ENCODE measurements around the gene UBE2Z. TPM values are rescaled to one million over a fixed set of nuclear protein-coding genes. Genes with fewer than 3 reads are reported as not detected.
A peak's percentile ranks its signal among the peaks of the same experiment; 100 is the strongest.

UBE2Z gene
- total and polyA plus RNA-seq, 2 of the 13 experiments (the other 11 are each of a cell fraction or from before 2014, with no cell fraction given), result 63.2 to 122 TPM

- TF ChIP-seq DZIP1 (CRISPR knock-in tag; IDR thresholded peaks at IDR 0.05) (peak; percentile 45; the same call in 1 of the 2 replicates), JDP2 (CRISPR knock-in tag; IDR thresholded peaks at IDR 0.05; ENCODE audit: borderline replicate concordance) (no peak), ZNF660 (CRISPR knock-in tag; IDR thresholded peaks at IDR 0.05; ENCODE audit: borderline replicate concordance, low read depth) (no peak), ZBTB1 (CRISPR knock-in tag; IDR thresholded peaks at IDR 0.05; ENCODE audit: borderline replicate concordance) (peak; percentile 75), HNF1A (IDR thresholded peaks at IDR 0.05; ENCODE audit: low read depth) (no peak; the same call in 1 of the 2 replicates), HNF1A (CRISPR knock-in tag; IDR thresholded peaks at IDR 0.05; ENCODE audit: borderline replicate concordance) (peak; percentile 89), RORA (CRISPR knock-in tag; IDR thresholded peaks at IDR 0.05) (no peak), ZNF143 (CRISPR knock-in tag; IDR thresholded peaks at IDR 0.05) (peak; percentile 69), TBX2 (CRISPR knock-in tag; IDR thresholded peaks at IDR 0.05; ENCODE audit: borderline replicate concordance) (peak; percentile 88), ZNF503 (CRISPR knock-in tag; IDR thresholded peaks at IDR 0.05) (peak; percentile 72), ARHGAP35 (CRISPR knock-in tag; IDR thresholded peaks at IDR 0.05; ENCODE audit: borderline replicate concordance) (peak; percentile 83; the same call in 1 of the 2 replicates), ZNF724P (CRISPR knock-in tag; IDR thresholded peaks at IDR 0.05; ENCODE audit: borderline replicate concordance) (no peak; the same call in none of the 2 replicates), CREB3 (CRISPR knock-in tag; IDR thresholded peaks at IDR 0.05) (peak; percentile 47; the same call in 1 of the 2 replicates), ETV5 (CRISPR knock-in tag; IDR thresholded peaks at IDR 0.05; ENCODE audit: borderline replicate concordance) (peak; percentile 87), IRF2 (CRISPR knock-in tag; IDR thresholded peaks at IDR 0.05) (peak; percentile 98), KAT7 (CRISPR knock-in tag; IDR thresholded peaks at IDR 0.05; ENCODE audit: borderline replicate concordance) (peak; percentile 95), TFDP1 (CRISPR knock-in tag; IDR thresholded peaks at IDR 0.05; ENCODE audit: borderline replicate concordance) (peak; percentile 78; the same call in 1 of the 2 replicates)
Measured at GRCh38 chr17:48908047-48908843, at the start of gene UBE2Z (continued).

Data from HepG2 (cell line).